Raji (cell line): ENCODE measurements around the gene MACROD2.

Source experiments
- POLR2A ChIP-seq: IDR thresholded peaks from 2 replicates; pipeline ENCODE4 v1.6.1; 2011; ENCODE audit warnings: low read depth, low read length, control low read depth; ENCODE audit not compliant: insufficient read depth

Gene MACROD2

DNA sequence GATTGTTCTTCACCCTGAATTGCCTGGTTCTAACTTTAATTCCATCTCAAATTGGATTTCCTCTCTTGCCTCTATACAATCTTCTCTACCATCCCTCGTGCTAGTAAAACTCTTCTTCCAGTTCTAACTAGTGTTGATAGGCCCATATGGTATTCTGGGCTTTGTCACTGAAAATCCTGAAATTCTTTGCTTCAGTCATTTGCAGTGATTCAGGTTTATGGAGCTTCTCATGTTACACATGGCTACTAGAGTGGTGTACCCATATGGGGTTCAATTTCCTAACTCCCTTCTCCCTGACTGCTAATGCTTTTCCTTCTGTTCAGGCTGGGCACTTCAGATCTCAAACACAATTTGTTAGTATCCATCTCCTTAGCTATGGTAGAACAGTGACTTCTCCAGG, 1621.3 kb downstream of the MACROD2 start:
- no peak for TF ChIP-seq POLR2A

DNA sequence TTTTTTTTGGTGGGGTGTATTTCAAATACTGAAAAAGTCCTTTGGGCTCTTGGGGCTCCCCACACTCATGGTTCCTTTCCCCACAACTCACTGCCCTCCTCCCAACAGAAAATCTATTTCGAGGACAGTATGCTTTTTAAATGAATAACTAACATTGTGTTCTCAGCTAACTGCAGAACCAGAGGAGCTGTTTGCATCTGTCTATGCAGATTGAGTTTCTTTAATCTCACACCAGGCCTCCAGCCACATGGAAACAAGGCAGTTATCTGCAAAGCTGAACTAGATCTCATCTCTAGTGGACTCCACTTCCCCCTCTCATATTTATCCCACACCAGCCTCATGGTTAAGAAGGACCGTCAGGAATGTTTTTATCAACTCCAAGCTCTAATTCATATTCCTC, 1622.8 kb downstream of the MACROD2 start:
- no peak for TF ChIP-seq POLR2A

DNA sequence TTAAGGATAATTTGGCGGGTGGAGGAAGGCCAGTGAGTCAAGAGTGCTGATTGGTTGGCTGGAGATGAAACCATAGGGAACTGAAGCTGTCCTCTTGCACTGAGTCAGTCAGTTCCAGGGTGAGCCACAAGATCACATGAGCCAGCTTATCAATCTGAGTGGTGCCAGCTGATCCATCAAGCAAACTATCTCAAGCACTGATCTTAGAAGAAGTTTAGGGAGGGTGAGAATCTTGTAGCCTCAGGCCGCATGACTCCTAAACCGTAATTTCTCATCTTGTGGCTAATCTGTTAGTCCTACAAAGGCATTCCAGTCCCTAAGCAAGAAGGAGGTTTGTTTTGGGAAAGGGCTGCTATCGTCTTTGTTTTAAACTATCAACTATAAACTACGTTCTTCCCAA, 1623.6 kb downstream of the MACROD2 start:
- TF ChIP-seq POLR2A = no peak

DNA sequence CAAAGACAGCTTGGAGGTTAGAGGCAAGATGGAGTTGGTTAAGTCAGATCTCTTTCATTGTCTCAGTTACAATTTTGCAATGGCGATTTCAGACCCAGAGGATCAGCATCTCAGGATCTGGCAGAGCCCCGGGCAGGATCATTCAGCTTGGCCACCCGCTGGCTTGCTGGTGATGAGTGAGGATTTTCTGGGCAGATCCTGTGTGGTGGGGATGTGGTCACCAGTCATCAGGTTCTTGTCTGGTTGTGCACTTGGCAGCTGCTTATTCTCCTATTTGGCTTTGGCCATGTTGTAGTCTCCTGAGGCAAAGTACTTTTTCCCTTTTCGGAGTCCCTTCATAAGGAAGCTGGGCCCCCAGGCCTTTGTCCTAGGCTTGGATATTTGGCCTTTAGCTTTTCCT, 1624.0 kb downstream of the MACROD2 start:
- TF ChIP-seq POLR2A = no peak

DNA sequence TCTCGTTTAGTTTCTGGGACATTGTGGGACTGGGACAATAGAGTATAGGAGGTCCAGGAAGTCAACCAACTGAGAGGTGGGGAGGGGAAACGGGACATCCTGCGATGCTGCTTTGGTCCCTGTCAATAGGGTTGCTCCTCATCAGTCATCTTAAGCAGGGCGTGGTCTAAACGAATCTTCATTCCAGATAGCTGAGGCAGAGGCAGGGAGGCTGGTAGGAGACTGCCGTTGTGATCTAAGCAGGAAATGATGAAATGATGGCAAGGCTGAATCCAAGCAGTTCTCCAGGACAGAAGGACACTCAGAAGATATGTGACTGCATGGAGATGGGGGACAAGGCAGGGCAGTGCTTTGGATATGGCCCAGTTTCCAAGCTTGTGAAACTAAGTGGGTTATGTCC, 1624.5 kb downstream of the MACROD2 start:
- no peak for TF ChIP-seq POLR2A

DNA sequence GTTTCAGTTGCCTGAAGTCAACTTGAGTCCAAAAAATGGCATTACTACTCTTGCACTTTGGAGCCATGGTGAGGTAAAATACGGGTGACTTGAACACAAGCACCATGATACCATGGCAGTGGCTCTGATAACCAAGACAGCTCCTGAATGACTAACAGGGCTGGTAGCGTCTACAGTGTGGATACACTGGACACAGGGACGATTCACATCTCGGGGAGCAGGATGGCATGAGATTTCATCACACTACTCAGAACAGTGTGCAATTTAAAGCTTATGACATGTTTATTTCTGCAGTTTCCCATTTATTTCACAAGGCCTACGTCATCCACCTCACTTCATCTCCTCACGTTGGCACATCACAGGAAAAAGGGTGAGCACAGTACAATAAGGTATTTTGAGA, 1627.1 kb downstream of the MACROD2 start:
- TF ChIP-seq POLR2A = no peak

DNA sequence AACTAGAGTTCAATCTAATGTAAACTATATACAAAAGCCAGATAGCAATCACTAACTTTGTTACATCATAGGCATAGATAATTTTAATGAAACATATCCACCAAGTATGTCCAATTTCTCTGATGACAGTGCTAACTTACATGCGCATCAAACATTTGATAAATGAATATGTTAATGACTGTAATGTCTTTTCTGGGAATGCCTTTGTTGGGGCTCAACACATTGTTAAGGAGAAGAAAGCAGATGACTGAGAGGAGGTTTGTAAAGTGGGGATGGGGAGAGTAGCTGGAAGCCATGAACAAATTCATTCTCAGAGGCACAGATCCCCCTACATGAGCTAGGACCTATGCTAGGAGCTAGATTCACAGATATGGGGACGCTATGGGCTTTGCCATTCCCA, 1627.9 kb downstream of the MACROD2 start:
- TF ChIP-seq POLR2A = no peak

DNA sequence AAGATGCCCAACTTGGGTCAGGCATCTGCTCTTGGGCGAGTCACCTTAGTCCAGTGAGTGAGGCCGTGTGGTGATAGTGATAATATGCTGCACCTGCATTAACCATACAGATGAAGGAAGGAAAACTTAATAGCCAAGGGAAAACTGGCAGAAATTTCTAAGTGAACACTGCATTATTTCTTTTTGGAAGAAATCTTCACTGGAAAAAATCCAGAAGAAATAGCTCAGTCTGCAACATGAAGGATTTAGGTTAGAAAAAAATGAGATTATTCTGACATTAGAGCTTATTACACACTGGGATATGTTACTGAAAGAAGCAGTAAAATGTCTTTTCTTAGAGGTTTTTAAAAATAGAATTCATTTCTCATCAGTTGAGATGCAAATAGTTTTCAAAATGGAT, 1630.7 kb downstream of the MACROD2 start:
- no peak for TF ChIP-seq POLR2A

DNA sequence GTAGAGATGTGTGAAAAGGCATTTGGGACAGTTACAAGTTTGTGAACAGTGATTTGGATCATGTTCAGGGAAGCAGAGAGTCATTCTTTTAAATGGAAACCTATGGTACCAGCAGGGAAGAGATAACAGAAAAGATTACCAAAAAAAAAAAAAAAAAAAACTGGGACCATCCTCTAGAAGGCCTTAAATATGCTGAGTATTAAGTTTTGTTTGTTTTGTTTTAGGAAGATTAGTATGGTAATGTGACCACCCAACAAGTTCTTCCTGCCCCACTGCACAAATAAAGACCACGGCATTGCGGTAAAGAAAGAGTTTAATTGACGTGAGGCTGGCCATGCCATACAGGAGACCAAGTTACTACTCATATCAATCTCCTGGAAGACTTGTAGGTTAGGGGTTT, 1631.8 kb downstream of the MACROD2 start:
- no peak for TF ChIP-seq POLR2A

DNA sequence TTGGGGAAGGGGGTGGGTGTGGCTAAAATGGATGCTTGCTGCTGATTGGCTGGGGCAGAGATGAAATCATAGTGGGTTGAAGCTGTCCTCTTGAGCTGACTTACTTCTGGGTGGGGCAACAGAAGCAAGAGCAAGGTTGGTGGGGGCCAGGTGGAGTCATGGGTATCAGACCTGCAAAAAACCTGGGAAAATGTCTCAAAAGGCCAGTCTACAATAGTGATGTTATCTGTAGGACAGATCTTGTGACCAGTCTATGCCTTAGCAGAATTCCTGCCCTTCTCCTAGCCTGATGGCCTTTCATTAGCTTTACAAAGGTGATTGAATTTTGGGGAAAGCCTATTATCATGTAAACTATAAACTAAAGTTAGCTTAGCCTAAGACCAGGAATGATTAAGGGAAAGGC, 1632.2 kb downstream of the MACROD2 start:
- no peak for TF ChIP-seq POLR2A

DNA sequence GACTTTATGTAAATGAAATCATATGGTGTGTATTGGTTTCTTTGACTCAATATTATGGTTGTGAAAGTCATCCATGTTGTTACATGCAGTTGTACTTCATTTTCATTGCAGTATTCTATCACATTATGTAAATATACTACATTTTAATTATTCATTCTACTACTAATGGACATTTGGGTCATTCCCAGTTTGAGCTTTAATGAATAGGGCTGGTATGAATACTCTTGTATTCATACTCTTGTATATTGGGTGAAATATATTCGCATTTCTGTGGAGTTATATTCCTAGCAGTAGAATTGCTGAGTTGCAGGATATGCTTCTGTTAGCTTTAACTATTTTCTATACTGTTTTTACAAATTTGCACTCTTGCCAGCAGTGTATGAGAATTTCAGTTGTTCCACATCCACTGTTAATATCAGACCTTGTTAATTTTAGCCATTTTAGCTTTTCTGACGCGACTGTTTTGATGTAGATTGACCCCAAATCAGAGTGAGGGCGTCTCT, 1633.6 kb downstream of the MACROD2 start:
- no peak for TF ChIP-seq POLR2A

DNA sequence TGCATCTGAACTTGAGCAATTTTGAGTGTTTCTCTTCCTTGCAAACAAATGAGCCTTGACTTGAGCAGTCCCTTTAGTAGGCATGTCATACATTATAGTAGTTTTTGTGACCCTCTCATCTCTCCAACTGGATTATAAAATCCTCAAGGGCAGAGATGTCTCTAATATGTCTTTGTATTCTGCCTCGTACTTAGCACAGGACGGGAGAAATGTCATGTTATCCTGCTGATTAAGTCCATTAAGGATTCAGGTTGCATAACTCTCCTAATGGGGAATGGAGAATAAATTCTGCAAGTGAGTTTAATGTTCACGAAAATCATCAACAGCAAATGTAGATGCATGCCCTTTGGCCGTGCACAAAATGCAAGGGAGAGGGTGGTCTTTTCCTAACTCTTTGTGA, 1635.0 kb downstream of the MACROD2 start:
- no peak for TF ChIP-seq POLR2A

DNA sequence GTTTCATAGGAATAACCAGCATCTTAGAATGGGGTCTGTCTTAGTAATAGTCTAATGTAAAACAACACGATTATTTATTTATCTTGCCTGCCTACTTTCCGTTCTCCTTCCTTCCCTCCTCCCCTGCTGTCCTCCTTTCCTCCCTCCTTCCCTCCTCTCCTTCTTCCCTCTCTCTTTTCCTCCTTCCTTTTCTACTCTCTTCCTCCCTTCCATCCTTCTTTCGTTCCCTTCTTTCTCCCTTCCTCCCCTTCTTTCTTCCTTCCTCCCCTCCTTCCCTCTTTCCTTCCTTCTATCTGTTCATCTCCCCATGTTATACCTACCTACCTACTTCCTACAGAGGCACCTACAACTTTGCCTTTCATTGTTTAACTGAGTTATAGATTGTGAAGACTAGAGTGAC, 1637.4 kb downstream of the MACROD2 start:
- TF ChIP-seq POLR2A = no peak

DNA sequence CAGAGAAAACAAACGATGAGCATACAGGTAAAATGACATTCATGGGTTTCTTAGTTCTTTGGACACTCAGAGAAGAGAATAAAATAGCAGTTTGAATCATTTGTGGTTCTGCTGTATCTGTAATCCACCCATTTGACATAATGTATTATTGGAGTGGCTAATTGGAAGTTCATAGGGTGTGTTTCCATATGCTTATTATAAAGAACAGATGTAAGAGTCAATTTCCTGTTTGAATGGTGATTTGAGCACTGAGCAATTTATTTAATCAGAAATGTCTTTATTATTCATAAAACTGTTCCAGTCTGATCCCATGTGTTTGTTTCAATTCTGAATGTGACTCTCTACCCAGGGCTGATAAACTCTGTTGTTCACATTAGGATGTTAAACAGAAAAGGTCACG, 1638.8 kb downstream of the MACROD2 start:
- no peak for TF ChIP-seq POLR2A

DNA sequence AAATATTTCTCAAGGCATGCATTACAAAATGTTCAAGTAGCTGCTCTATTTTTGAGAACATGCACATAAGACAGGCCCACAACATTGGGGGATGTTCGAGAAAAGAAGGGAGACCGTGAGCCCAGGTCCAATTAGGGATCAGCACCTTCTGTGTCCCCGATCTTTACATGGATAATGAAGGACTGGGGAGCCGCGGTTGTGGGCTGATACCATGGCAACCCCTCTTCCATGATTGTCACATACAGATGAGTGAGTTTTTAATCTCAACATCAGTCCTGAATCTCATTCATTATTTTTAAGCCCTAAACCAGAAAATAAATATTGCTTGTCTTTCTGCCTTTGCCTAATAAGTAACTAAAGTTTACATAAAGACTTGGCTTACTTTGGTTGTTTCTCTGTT, 1642.2 kb downstream of the MACROD2 start:
- no peak for TF ChIP-seq POLR2A

DNA sequence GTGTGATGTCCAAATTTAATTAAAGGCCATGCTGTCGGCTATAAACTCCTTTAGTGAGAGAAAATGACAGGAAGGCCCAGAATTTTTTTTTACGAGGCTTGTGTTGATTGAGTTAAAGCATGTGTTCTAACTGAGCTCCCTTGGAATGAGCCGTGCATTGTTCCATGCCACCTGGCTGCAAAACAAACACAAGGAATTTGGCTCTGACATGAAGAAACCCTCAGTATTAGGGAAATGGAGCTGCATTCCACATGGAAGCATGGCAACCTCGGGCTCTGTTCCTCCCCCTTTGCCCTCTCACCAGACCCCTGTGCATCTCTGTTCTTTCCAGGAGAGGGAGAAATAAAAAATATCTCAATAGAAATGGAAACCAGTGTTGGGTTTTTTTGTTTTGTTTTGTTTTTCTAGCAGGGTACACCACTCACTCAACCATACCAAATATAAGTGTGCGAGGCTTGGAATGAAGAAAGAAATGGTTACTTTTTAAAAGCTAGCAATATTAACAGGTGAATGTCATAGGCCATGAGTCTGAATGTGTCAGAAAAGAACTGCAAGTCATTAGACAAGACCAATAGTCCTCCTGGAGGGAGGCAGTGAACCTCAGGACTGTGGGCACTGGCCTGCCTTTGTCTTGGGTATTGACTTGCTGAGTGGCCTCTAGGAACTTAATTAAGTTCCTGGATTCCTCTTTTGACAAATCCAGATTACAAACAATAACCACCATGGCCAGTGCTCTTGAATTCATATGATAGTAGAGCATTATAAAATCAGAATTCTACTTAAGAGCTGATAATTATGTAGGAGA, 1642.8 kb downstream of the MACROD2 start:
- TF ChIP-seq POLR2A = no peak

DNA sequence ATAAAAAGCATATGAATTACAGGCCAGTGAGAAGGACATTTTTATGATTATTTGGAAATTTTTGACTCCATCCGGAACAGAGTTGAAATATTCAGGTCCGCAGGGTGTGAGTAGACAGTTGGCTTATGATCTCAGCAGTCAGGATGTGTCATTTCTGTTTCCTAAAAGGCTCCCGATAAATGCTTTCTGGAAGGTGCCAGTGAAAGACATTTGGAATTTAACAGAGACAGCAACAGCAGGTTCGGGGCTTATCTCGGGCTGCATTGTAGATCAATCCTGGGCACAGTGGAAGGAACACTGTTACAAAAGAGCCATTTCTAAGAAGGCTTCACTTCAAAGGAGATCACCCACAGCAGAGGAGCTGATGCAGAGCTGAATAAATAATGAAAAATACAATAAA, 1643.5 kb downstream of the MACROD2 start:
- no peak for TF ChIP-seq POLR2A
